Left lung (tissue), 10 donors: ENCODE measurements around the gene ALX1. TPM values are rescaled to one million over a fixed set of nuclear protein-coding genes. Genes with fewer than 3 reads are reported as not detected.

Experiments used
- ATAC-seq: fragments of 200-7000 bp; cut with Tn5 transposase; one replicate; pipeline ENCODE4 v1.9.1; 2020; ENCODE audit warnings: moderate library complexity
- DNase-seq, 4 donors: peaks; one replicate each; pipeline ENCODE4 v3.0.0-alpha.2; 2013 to 2020
- H3K27ac ChIP-seq, 2 donors: fragments of 200-600 bp; sonication (generic) in 1 of 2; one replicate each; pipeline versions ENCODE4 v1.5.0 to v1.8.0; 2020 to 2021
- H3K27me3 ChIP-seq, 2 donors: fragments of 200-600 bp; sonication (generic) in 1 of 2; one replicate each; pipeline versions ENCODE4 v1.5.0 to v1.8.0; 2020 to 2021
- H3K36me3 ChIP-seq, 2 donors: fragments of 200-600 bp; sonication (generic) in 1 of 2; one replicate each; pipeline versions ENCODE4 v1.5.0 to v1.8.0; 2020 to 2021
- H3K4me1 ChIP-seq, 2 donors: fragments of 200-600 bp; one replicate each; pipeline ENCODE4 v1.8.0; 2021
- H3K4me3 ChIP-seq, 2 donors: fragments of 200-600 bp; sonication (generic) in 1 of 2; one replicate each; pipeline versions ENCODE4 v1.5.0 to v1.8.0; 2020 to 2021; ENCODE audit warnings: mild to moderate bottlenecking in 1 of 2
- H3K9me3 ChIP-seq, 2 donors: fragments of 200-600 bp; sonication (generic) in 1 of 2; one replicate each; pipeline versions ENCODE4 v1.5.0 to v1.8.0; 2020 to 2021
- CTCF ChIP-seq, 2 donors: fragments of 200-600 bp; sonication (generic) in 1 of 2; IDR thresholded peaks; one replicate each; pipeline versions ENCODE4 v1.5.0 to v1.8.0; 2021; ENCODE audit warnings: antibody characterized with exemption in 2 of 2
- intact Hi-C, 2 donors: fragments of 100-400 bp; cut with DNase I; formaldehyde crosslinking; loops; one replicate each; pipeline versions ENCODE4 v1.11.2 to v1.14.2; 2022
- polyA plus RNA-seq, 6 donors: library from polyadenylated mRNA; unstranded; fragments of 120-200 nt; gene quantifications; one replicate each; pipeline ENCODE4 v1.2.1, GENCODE V29; 2013; ENCODE audit not compliant: insufficient read length in 6 of 6
- total RNA-seq, 2 donors: library from RNA; stranded (reverse); fragmentation: NEBNext Ultra II Directional; extraction: Animal tissue kit (Norgen Biotek cat#: 25700); gene quantifications; one replicate each; pipeline ENCODE4 v1.2.1, GENCODE V29; 2021
- donor health status: DM: no; HTN: yes; CAD: no.
- donor health status: DM: no; HTN: no; CAD: no.

The ALX1 gene
- total and polyA plus RNA-seq, 8 donors, result 0.08 to 0.23 TPM; not detected in 6

DNA sequence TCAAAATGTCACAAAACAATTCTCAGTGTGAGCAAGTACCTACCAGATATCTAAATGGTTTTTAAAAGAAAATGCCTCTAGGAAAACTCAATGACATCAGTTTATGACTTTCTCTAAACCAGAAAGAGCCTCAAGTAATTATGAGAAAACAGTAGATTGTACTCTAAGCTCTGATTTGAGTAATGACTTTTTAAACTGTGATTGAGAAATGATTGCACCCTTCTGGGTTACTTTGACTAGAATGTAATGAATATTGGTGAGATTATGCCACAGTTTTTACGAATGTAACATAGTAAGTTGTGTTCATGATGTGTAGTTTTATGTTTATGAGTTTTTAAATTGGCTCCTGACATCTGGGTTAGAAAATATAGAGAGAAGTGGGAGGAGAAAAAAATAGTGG lies 68.8 kb downstream of the ALX1 start:
- DNase-seq (no peak), ATAC-seq (no peak)
- no peak for TF ChIP-seq CTCF (IDR thresholded peaks at IDR 0.05)
- Histone ChIP-seq H3K4me3 (no peak overlapping the region), H3K27ac (no peak overlapping the region), H3K36me3 (no peaks in the 10 kb centered on the region), H3K27me3 (no peaks in the 10 kb centered on the region), H3K9me3 (no peaks in the 10 kb centered on the region), H3K4me1 (no peaks in the 10 kb centered on the region)
- intact Hi-C loops, result no loop called here

- ATAC-seq (no peak), DNase-seq (peak in 1 of 4 donors; percentile 15)
- H3K4me1 ChIP-seq, result no peaks in the 10 kb centered on the region
- H3K27me3 ChIP-seq, result no peaks in the 10 kb centered on the region
- no peak overlapping the region for H3K4me3 ChIP-seq
- intact Hi-C loops, result no loop called here
- no peaks in the 10 kb centered on the region for H3K9me3 ChIP-seq
- H3K36me3 ChIP-seq, result no peaks in the 10 kb centered on the region
- no peak overlapping the region for H3K27ac ChIP-seq
- TF ChIP-seq CTCF (IDR thresholded peaks at IDR 0.05), result no peak
These were observed 70.3 kb downstream of the ALX1 start for GRCh38 chr12:85350356-85350755.

Other genes with a start within 250 kb of the ALX1 start
- gene TSPAN19, start 243.9 kb upstream of the ALX1 start, total RNA-seq, result 1 to 10 TPM in 1 of 2 donors, not detected in 1; 5.4 TPM
- gene TSPAN19, start 243.9 kb upstream of the ALX1 start, polyA plus RNA-seq, result 1 to 10 TPM in 4 of 6 donors, under 1 TPM in 2; 0.43 to 2.3 (median 1.4) TPM
- gene LRRIQ1, start 243.9 kb upstream of the ALX1 start, total RNA-seq, result 1 to 10 TPM; 1.6 to 4.6 TPM
- gene LRRIQ1, start 243.9 kb upstream of the ALX1 start, polyA plus RNA-seq, result 10 to 100 TPM in 3 of 6 donors, 1 to 10 TPM in 3; 5.5 to 12.1 (median 10.2) TPM